ENCODE results near the gene ABCC4.

Gene ABCC4

DNA sequence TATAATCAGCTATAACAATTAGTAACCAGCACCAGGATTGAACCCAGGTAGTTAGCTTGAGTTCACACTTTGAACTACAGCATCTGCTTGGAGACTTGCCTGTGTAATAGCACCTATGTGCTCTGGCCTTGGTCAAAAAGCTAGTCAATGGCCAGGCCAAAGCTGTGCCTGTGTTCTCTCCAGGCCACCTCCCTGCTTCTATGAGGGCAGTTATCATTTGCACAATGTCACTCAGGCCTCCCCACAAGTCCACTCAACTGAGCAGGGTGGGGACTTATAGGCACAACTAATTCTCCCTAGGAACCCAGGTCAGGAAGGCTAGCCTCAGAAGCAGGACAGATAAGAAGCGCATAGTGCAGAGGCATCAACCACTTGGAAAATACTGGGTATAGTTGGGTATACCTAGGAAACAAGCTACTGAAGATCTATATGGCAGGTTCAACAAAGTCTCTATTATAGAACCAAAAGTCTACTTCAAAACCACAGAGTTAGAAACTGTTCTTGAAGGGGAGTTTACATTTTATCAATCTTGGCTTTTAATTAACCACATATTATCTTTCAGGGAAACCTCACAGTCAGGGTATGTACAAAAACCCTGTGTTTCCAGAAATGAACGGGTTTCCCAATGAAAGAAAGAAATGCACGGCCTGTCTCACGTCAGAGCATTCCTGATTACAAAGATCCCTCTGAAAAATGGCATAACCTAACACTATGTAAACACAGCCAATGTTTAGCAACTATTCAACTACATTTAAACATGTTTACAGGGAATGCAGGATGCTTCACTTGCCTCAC lies 140.9 kb downstream of the ABCC4 start:
- Histone ChIP-seq H3K4me1 (ENCODE audit: insufficient read depth, low read length) (no peaks in the 10 kb centered on the region), H3K9ac (ENCODE audit: low read length) (no peak overlapping the region), H3K9me3 (ENCODE audit: low read length) (no peaks in the 10 kb centered on the region), H3K27me3 (ENCODE audit: control insufficient read depth in 1 of 2, insufficient read depth in 2 of 2, low read length in 2 of 2) (no peaks in the 10 kb centered on the region), H3K4me3 (ENCODE audit: low read depth in 1 of 2, low read length in 2 of 2) (no peak overlapping the region), H3K27ac (ENCODE audit: low read depth, low read length) (no peak overlapping the region), H3K36me3 (ENCODE audit: insufficient read depth, low read length) (peaks cover 15% of the 10 kb centered on the region)

- Histone ChIP-seq H3K4me3 (ENCODE audit: low read depth in 1 of 2, low read length in 2 of 2) (no peak overlapping the region), H3K9ac (ENCODE audit: low read length) (no peak overlapping the region), H3K36me3 (ENCODE audit: insufficient read depth, low read length) (peaks cover 12% of the 10 kb centered on the region), H3K27me3 (ENCODE audit: control insufficient read depth in 1 of 2, insufficient read depth in 2 of 2, low read length in 2 of 2) (no peaks in the 10 kb centered on the region), H3K27ac (ENCODE audit: low read depth, low read length) (no peak overlapping the region), H3K9me3 (ENCODE audit: low read length) (no peaks in the 10 kb centered on the region), H3K4me1 (ENCODE audit: insufficient read depth, low read length) (no peaks in the 10 kb centered on the region)
Measured at GRCh38 chr13:95159458-95159857, 141.8 kb downstream of the ABCC4 start.

DNA sequence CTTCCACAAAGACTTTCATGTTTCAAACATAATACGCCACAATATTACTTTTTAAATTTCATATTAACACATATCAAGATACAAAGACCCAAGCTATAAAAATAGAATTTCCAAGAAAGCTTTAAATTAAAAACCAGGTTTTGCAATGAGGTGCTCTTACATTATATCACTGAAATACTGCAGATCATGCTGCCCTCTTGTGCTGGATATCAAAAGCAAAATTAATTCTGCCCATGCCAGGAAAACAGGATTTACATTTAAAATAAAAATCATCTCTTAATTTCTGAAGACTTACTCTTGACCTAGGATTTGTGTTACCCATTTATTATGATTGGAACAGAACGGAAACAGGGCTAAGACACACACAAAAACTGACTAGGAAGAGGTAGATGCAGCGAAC lies 145.0 kb downstream of the ABCC4 start:
- H3K4me1 ChIP-seq (ENCODE audit: insufficient read depth, low read length), result no peaks in the 10 kb centered on the region
- no peak overlapping the region for H3K4me3 ChIP-seq (ENCODE audit: low read depth in 1 of 2, low read length in 2 of 2)
- no peaks in the 10 kb centered on the region for H3K9me3 ChIP-seq (ENCODE audit: low read length)
- H3K27ac ChIP-seq (ENCODE audit: low read depth, low read length), result no peak overlapping the region
- peaks cover 12% of the 10 kb centered on the region for H3K36me3 ChIP-seq (ENCODE audit: insufficient read depth, low read length)
- no peak overlapping the region for H3K9ac ChIP-seq (ENCODE audit: low read length)
- H3K27me3 ChIP-seq (ENCODE audit: control insufficient read depth in 1 of 2, insufficient read depth in 2 of 2, low read length in 2 of 2), result no peaks in the 10 kb centered on the region

GRCh38 chr13:95155504-95155903 lies 145.7 kb downstream of the ABCC4 start:
- H3K27me3 ChIP-seq (ENCODE audit: control insufficient read depth in 1 of 2, insufficient read depth in 2 of 2, low read length in 2 of 2), result no peaks in the 10 kb centered on the region
- H3K4me1 ChIP-seq (ENCODE audit: insufficient read depth, low read length), result no peaks in the 10 kb centered on the region
- H3K9ac ChIP-seq (ENCODE audit: low read length), result no peak overlapping the region
- no peak overlapping the region for H3K27ac ChIP-seq (ENCODE audit: low read depth, low read length)
- H3K4me3 ChIP-seq (ENCODE audit: low read depth in 1 of 2, low read length in 2 of 2), result no peak overlapping the region
- H3K9me3 ChIP-seq (ENCODE audit: low read length), result no peaks in the 10 kb centered on the region
- peaks cover 5% of the 10 kb centered on the region for H3K36me3 ChIP-seq (ENCODE audit: insufficient read depth, low read length)

- no peaks in the 10 kb centered on the region for H3K27me3 ChIP-seq (ENCODE audit: control insufficient read depth in 1 of 2, insufficient read depth in 2 of 2, low read length in 2 of 2)
- no peak overlapping the region for H3K4me3 ChIP-seq (ENCODE audit: low read depth in 1 of 2, low read length in 2 of 2)
- H3K36me3 ChIP-seq (ENCODE audit: insufficient read depth, low read length), result peaks cover under 1% of the 10 kb centered on the region
- H3K27ac ChIP-seq (ENCODE audit: low read depth, low read length), result no peak overlapping the region
- no peak overlapping the region for H3K9ac ChIP-seq (ENCODE audit: low read length)
- no peaks in the 10 kb centered on the region for H3K4me1 ChIP-seq (ENCODE audit: insufficient read depth, low read length)
- H3K9me3 ChIP-seq (ENCODE audit: low read length), result no peaks in the 10 kb centered on the region
Measured at GRCh38 chr13:95155093-95155492, 146.2 kb downstream of the ABCC4 start.

DNA sequence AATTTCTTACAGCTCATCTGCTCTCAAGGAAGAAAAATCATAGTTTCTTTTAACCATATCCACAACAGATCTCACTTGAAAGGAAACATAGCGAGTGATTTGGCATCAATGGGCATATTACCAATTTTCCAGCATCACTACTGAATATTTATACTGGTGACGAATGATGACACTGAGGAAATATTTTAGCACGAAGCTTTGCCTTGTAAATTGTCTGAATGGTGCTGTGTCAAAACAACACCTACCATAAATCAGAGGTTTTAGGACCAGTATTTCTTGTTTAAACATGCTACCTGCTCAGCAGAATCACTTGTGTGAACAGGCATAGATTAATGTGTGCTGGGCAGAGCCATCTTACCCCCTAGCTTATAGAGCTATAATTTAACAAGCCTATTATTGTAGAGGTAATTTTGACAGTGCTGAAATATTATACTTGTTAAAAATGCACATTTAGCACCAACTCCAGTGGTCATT lies 146.8 kb downstream of the ABCC4 start:
- Histone ChIP-seq H3K4me1 (ENCODE audit: insufficient read depth, low read length) (no peaks in the 10 kb centered on the region), H3K9me3 (ENCODE audit: low read length) (no peaks in the 10 kb centered on the region), H3K9ac (ENCODE audit: low read length) (no peak overlapping the region), H3K27ac (ENCODE audit: low read depth, low read length) (no peak overlapping the region), H3K27me3 (ENCODE audit: control insufficient read depth in 1 of 2, insufficient read depth in 2 of 2, low read length in 2 of 2) (no peaks in the 10 kb centered on the region), H3K36me3 (ENCODE audit: insufficient read depth, low read length) (no peaks in the 10 kb centered on the region), H3K4me3 (ENCODE audit: low read depth in 1 of 2, low read length in 2 of 2) (no peak overlapping the region)

GRCh38 chr13:95153647-95154412 lies 147.4 kb downstream of the ABCC4 start:
- no peaks in the 10 kb centered on the region for H3K4me1 ChIP-seq (ENCODE audit: insufficient read depth, low read length)
- no peaks in the 10 kb centered on the region for H3K36me3 ChIP-seq (ENCODE audit: insufficient read depth, low read length)
- H3K4me3 ChIP-seq (ENCODE audit: low read depth in 1 of 2, low read length in 2 of 2), result no peak overlapping the region
- H3K27me3 ChIP-seq (ENCODE audit: control insufficient read depth in 1 of 2, insufficient read depth in 2 of 2, low read length in 2 of 2), result no peaks in the 10 kb centered on the region
- H3K9me3 ChIP-seq (ENCODE audit: low read length), result no peaks in the 10 kb centered on the region
- no peak overlapping the region for H3K27ac ChIP-seq (ENCODE audit: low read depth, low read length)
- no peak overlapping the region for H3K9ac ChIP-seq (ENCODE audit: low read length)

GRCh38 chr13:95151942-95152587 lies 149.2 kb downstream of the ABCC4 start:
- no peaks in the 10 kb centered on the region for H3K4me1 ChIP-seq (ENCODE audit: insufficient read depth, low read length)
- H3K36me3 ChIP-seq (ENCODE audit: insufficient read depth, low read length), result no peaks in the 10 kb centered on the region
- H3K27me3 ChIP-seq (ENCODE audit: control insufficient read depth in 1 of 2, insufficient read depth in 2 of 2, low read length in 2 of 2), result no peaks in the 10 kb centered on the region
- no peak overlapping the region for H3K27ac ChIP-seq (ENCODE audit: low read depth, low read length)
- no peak overlapping the region for H3K4me3 ChIP-seq (ENCODE audit: low read depth in 1 of 2, low read length in 2 of 2)
- no peak overlapping the region for H3K9ac ChIP-seq (ENCODE audit: low read length)
- H3K9me3 ChIP-seq (ENCODE audit: low read length), result no peaks in the 10 kb centered on the region

- Histone ChIP-seq H3K4me3 (ENCODE audit: low read depth in 1 of 2, low read length in 2 of 2) (no peak overlapping the region), H3K27me3 (ENCODE audit: control insufficient read depth in 1 of 2, insufficient read depth in 2 of 2, low read length in 2 of 2) (no peaks in the 10 kb centered on the region), H3K9ac (ENCODE audit: low read length) (no peak overlapping the region), H3K9me3 (ENCODE audit: low read length) (no peaks in the 10 kb centered on the region), H3K27ac (ENCODE audit: low read depth, low read length) (no peak overlapping the region), H3K36me3 (ENCODE audit: insufficient read depth, low read length) (no peaks in the 10 kb centered on the region), H3K4me1 (ENCODE audit: insufficient read depth, low read length) (no peaks in the 10 kb centered on the region)
Measured at GRCh38 chr13:95150555-95150954, 150.7 kb downstream of the ABCC4 start.

DNA sequence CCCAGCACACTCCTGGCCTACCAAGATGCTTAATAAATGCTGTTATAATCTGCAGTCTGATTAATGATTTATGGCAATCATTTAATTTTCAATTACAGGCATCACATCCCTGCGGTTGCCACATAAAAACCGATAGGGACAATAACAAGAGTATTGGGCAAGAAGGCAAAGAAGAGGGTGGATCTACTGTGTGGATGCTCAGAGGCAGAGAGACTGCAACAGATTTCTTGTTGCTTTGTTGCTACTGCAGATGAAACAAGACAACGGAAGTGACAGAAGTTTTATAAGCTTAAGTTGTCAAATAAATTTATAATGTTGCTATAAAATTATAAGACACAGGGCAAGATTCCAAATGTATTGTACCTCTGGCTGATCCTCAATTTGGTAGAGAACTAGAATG lies 154.8 kb downstream of the ABCC4 start:
- no peaks in the 10 kb centered on the region for H3K4me1 ChIP-seq (ENCODE audit: insufficient read depth, low read length)
- no peaks in the 10 kb centered on the region for H3K27me3 ChIP-seq (ENCODE audit: control insufficient read depth in 1 of 2, insufficient read depth in 2 of 2, low read length in 2 of 2)
- H3K9ac ChIP-seq (ENCODE audit: low read length), result no peak overlapping the region
- no peaks in the 10 kb centered on the region for H3K9me3 ChIP-seq (ENCODE audit: low read length)
- H3K36me3 ChIP-seq (ENCODE audit: insufficient read depth, low read length), result no peaks in the 10 kb centered on the region
- H3K27ac ChIP-seq (ENCODE audit: low read depth, low read length), result no peak overlapping the region
- no peak overlapping the region for H3K4me3 ChIP-seq (ENCODE audit: low read depth in 1 of 2, low read length in 2 of 2)

DNA sequence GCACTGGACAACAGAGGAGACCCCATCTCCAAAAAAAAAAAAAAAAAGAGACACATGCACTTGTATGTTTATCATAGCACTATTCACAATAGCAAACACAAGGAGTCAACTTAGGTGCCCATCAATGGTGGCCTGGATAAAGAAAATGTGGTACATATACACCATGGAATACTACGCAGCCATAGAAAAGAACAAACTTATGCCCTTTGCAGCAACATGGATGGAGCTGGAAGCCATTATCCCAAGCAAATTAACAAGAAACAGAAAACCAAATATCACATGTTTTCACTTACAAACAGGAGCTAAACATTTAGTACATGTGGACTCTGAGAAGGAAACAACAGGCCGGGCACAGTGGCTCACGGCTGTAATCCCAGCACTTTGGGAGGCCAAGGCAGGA lies 155.7 kb downstream of the ABCC4 start:
- no peaks in the 10 kb centered on the region for H3K4me1 ChIP-seq (ENCODE audit: insufficient read depth, low read length)
- H3K27me3 ChIP-seq (ENCODE audit: control insufficient read depth in 1 of 2, insufficient read depth in 2 of 2, low read length in 2 of 2), result no peaks in the 10 kb centered on the region
- H3K27ac ChIP-seq (ENCODE audit: low read depth, low read length), result no peak overlapping the region
- H3K9me3 ChIP-seq (ENCODE audit: low read length), result no peaks in the 10 kb centered on the region
- no peaks in the 10 kb centered on the region for H3K36me3 ChIP-seq (ENCODE audit: insufficient read depth, low read length)
- H3K4me3 ChIP-seq (ENCODE audit: low read depth in 1 of 2, low read length in 2 of 2), result no peak overlapping the region
- no peak overlapping the region for H3K9ac ChIP-seq (ENCODE audit: low read length)

All from muscle layer of colon (tissue), 2 donors.